Right hindlimb (tissue), 1 donor: ENCODE data around the gene HOXB6.

Experiments
- DNase-seq: peaks from one replicate; pipeline ENCODE4 v3.0.0-alpha.2; 2018

The HOXB6 gene

DNA sequence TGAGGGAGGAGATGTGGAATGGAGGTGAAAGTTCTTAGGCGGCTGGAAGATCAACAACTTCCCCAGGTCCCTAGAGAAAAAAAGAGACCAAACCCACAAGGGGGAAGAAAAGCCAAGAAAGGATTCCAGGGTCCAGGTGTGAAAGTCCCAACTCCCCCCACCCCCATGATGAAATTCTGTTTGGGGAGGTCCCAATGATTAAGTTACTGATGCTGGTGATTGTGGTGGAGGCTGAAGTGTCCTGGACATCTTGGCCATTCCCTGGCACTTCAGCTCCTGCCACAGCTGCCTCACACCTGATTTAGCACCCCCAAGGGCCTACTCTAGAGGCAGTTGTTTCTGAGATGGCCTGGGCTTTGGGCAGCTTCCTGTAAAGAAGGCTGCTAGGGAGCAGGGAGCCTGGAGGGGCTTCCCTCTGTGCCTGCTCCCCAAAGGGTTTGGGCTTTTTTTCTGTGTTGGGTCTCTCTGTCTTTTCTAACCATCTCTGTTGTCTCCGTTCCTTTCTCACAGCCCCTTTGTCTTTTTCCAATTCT lies 39.7 kb downstream of the HOXB6 start:
- no peak for DNase-seq

GRCh38 chr17:48564188-48565021 lies 40.4 kb downstream of the HOXB6 start:
- DNase-seq, result peak; percentile 58

DNA sequence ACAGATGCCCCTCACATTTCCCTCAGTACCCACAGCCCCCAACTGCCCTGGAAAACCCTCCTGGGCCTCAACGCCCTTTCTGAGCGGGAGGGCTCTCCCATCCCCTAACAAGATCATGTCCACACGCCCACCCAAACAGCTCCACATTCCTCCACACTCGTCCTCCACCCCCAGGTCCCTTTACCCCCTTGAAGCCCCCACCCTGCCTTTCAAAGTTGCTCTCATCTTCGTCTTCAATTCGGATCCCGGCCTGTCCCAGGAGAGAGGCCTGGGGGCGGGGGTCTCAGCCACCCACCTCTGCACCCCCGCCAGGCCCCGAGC lies 41.0 kb downstream of the HOXB6 start:
- DNase-seq, result no peak

DNA sequence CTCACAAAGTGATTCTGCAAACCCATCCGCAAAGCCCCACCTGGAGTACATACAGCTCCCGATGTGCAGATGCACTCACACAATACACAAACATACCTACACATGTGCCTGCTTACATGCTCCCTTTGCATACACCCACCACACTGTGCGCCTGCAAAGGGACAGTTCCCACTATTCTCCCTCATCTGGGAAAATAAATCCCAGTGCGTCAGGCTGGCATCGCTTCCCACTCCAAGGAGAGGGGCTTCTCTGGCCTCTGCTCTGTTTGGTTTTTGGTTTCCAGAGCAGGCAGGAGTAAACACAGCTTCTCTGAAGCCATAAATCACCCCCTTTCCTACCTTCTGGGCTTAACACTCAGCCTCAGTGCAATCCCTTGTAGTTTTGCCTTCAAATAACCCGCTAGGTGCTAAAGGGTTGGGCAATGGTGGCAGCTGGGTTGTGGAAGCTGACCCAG lies 41.4 kb downstream of the HOXB6 start:
- DNase-seq, result no peak

DNA sequence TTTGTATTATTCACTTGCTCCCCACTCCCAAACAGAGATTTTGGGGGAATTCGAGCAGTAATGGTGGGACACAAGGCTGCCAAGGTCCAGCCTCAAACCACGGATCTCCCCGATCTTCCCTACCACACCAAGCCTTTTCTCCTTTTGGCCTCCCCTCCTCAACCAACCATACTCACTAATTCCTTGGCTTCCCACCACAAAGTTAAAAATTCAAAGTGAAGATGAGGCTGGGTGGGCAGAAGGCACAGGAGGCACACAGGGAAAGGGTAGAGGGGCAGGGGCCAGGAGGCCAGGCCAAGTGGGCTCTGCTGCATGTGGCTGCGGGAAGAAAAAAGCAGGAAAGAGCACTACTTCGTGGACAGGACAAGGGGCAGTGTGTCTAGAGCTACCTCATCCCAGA lies 41.9 kb downstream of the HOXB6 start:
- DNase-seq, result no peak

GRCh38 chr17:48561884-48562810 lies 42.6 kb downstream of the HOXB6 start:
- no peak for DNase-seq

GRCh38 chr17:48559840-48560817 lies 44.7 kb downstream of the HOXB6 start:
- no peak for DNase-seq

DNA sequence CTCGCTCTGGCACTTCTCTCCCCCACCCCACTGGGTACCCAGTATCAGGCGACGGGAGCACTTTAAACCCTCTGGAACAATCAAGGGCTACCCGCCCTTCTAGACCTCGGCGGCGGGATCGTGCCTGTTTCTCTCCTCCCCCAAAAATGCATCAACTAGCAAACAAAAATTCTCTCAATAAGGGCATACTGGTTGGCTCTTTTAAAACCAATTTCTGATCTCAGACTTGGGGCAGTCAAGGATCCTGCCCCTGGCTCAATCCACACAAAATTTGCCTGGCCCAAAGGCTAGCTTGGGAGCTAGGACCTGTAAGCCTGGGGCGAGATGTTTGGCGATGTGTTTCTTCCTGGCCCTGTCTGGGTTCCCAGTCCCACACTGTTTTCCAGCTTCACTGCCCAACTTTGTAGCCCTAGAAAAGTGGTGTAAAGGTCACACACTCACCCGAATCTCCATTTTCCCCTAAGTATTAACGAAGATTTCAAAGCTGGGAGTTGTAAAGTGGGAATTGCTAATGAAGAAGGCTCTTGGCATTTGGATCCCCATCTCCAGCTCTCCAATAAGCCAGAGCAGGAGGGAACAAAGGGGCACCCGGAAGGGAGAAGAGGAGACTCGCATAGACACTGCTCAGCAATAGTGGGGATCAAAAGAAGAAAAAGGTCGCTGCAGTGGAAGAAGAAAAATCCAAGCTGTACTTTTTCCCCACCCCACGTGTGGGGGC lies 45.5 kb downstream of the HOXB6 start:
- DNase-seq, result no peak

GRCh38 chr17:48558831-48559121 lies 46.0 kb downstream of the HOXB6 start:
- DNase-seq, result no peak

- DNase-seq, result no peak
Measured at GRCh38 chr17:48558057-48558830, 46.5 kb downstream of the HOXB6 start.

- no peak for DNase-seq
Measured at GRCh38 chr17:48556576-48557401, 48.0 kb downstream of the HOXB6 start.

DNA sequence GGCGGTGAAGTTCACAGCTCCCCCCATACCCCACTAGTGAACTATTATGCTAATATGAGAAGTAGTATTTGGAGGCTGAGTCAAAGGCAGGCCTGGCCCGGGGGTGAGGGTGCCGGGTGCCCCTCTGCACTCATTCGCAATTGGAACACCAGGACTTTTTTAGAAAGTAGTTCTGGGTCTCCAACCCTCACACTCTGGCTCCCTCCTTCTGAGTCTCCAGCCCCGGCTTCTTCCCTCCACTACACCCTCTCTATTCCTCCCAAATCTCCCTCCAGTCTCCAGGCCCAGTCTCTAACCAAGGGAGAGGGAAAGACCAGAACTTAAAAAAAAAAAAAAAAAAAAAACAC lies 48.6 kb downstream of the HOXB6 start:
- no peak for DNase-seq

DNA sequence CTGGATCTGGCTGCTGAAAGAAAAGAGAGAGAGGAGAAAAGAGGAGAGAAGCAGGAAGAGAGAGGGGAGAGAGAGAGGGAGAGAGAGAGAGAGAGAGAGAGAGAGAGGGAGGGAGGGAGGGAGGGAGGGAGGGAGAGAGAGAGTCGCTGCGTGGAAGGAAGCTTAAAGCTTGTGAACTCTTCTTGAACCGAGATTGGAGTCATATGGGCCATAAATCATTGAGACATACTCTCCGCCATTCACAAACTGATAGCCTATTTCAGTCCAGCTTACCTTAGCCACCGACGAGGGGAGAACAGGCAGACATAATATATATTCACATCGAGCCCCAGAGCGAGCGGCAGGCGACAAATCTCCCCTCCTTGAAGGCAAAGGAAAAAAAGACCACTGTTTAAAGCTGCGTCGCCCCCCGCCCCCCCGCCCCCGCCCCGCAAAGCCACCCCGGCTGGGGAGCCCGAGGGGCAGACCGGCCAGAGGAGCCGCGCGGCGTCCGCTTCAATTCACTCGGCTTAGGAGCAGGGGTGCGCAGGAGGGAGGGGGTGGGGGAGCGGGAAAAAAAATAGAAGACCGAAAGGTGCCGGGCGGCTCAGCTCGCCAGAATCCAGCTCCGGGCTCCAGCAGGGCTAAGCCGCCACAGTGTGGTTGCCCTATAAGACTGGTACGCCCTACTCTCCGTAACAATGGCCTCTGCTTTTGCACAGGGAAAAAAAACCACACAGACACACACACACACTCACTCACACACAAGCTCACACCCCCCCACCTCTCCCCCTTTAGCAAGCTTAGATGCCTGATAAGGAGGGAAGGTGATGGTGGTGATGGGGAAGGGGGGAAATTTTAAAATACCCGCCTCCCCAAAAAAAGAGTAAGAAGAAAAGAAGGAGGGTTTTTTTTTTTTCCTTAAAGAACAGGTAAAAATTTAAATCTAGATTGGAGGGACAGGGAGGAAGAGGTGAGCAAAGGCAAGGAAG lies 49.2 kb downstream of the HOXB6 start:
- no peak for DNase-seq

DNA sequence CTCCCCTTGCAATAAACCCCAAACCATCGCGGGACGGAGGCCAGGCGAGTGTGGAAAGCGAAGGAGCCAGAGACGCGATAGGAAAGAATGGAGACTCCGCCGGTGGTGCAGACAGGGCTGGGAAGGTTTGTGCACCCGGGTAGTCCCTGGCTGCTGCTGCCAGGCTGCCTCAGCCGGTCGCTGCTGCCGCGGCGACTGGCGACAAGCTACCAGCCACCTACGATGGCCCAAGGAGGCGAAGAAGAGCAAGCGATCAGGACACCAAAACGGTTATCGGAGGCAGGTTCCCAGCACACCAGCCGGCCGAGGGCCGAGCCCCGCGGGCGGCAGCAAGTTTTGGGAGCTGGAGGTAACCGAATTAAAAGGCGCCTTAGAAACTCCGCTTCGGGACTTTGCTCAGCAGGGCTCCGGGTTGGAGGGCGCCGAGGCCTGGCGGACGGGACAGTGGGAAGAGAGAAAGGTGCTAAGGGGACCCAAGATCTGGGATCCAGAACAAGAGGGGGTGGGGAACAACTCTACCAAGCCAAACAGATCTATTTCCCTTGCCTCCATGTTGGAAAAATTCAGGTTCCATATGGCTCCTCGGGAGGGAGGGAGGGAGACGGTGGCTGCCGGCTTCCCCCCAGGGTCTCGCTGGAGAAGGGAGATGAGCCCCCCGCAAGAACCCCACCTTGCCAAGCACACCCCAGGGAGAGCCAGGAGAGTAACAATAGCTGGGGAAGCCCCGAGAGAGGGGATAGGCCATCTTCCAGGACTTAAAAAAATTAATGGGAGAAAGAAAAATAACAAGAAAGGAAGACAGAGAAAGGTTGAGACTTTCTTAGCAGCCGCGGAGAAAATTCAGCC lies 50.2 kb downstream of the HOXB6 start:
- no peak for DNase-seq

DNA sequence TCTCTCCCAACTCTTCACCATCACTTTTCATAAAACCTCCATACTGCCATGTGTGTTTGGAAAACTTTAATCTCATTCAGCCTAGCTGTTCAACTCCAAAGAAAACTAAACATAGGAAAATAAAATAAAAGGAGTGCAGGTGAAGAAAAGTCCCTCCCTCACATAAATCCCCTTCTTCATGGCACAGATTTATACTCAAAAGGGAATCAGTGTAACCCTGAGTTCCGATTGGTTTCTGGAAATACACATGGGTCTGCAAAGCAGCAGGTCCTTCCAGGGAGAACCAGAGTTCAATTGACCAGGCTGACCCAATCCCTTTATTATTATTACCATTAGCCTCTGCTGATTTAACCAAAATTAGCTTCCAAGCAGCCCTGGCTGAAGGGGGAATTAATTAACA lies 51.0 kb downstream of the HOXB6 start:
- DNase-seq, result no peak

GRCh38 chr17:48553190-48553547 lies 51.6 kb downstream of the HOXB6 start:
- DNase-seq, result no peak

GRCh38 chr17:48552466-48553189 lies 52.2 kb downstream of the HOXB6 start:
- no peak for DNase-seq
